ENCODE measurements around the gene OR10K2. TPM values are rescaled to one million over a fixed set of nuclear protein-coding genes. Genes with fewer than 3 reads are reported as not detected.
"Not testable (repeated sequence)": the region's sequence is repeated elsewhere in the genome, so short reads cannot be mapped to it uniquely, and the experiment has no call there.

Gene OR10K2
- total and polyA plus RNA-seq, 3 donors from 2014 or later, result not detected

GRCh38 chr1:158457246-158457645, 31.2 kb upstream of the OR10K2 start:
- no peak for DNase-seq
- no peak for TF ChIP-seq POLR2A (IDR thresholded peaks at IDR 0.05)
- no peak for TF ChIP-seq CTCF (IDR thresholded peaks at IDR 0.05)
- Histone ChIP-seq H3K27ac (no peak overlapping the region), H3K4me3 (no peak overlapping the region), H3K9me3 (no peaks in the 10 kb centered on the region), H3K4me1 (no peaks in the 10 kb centered on the region), H3K36me3 (ENCODE audit: low read depth, missing control alignments) (no peaks in the 10 kb centered on the region), H3K27me3 (no peaks in the 10 kb centered on the region)
- intact Hi-C loops (cut with DNase I; ENCODE audit: low total_unique reads), result no loop called here

GRCh38 chr1:158454537-158454936, 28.5 kb upstream of the OR10K2 start:
- Histone ChIP-seq H3K36me3 (ENCODE audit: low read depth, missing control alignments) (no peaks in the 10 kb centered on the region), H3K27ac (no peak overlapping the region), H3K4me3 (no peak overlapping the region), H3K9me3 (no peaks in the 10 kb centered on the region), H3K27me3 (no peaks in the 10 kb centered on the region), H3K4me1 (no peaks in the 10 kb centered on the region)
- intact Hi-C loops (cut with DNase I; ENCODE audit: low total_unique reads), result no loop called here
- no peak for DNase-seq
- no peak for TF ChIP-seq POLR2A (IDR thresholded peaks at IDR 0.05)
- TF ChIP-seq CTCF (IDR thresholded peaks at IDR 0.05), result no peak
- WGBS, 2 donors, result 63 to 64% methylated on average over 1 of the region's 1 CpG

- intact Hi-C loops (cut with DNase I; ENCODE audit: low total_unique reads), result no loop called here
- DNase-seq, result no peak
- no peaks in the 10 kb centered on the region for H3K36me3 ChIP-seq (ENCODE audit: low read depth, missing control alignments)
- no peaks in the 10 kb centered on the region for H3K9me3 ChIP-seq
- H3K4me3 ChIP-seq, result no peak overlapping the region
- 90 to 91% methylated on average over 4 of the region's 4 CpGs for WGBS, 2 donors
- H3K27me3 ChIP-seq, result no peaks in the 10 kb centered on the region
- H3K4me1 ChIP-seq, result peaks cover 5% of the 10 kb centered on the region
- TF ChIP-seq CTCF (IDR thresholded peaks at IDR 0.05), result no peak
- H3K27ac ChIP-seq, result no peak overlapping the region
These were observed 19.3 kb upstream of the OR10K2 start for GRCh38 chr1:158445376-158445775.

GRCh38 chr1:158434741-158435140, 8.7 kb upstream of the OR10K2 start:
- no peaks in the 10 kb centered on the region for H3K36me3 ChIP-seq (ENCODE audit: low read depth, missing control alignments)
- H3K27ac ChIP-seq, result no peak overlapping the region
- intact Hi-C loops (cut with DNase I; ENCODE audit: low total_unique reads), result no loop called here
- no peaks in the 10 kb centered on the region for H3K27me3 ChIP-seq
- no peak for TF ChIP-seq POLR2A (IDR thresholded peaks at IDR 0.05)
- no peak overlapping the region for H3K4me3 ChIP-seq
- DNase-seq, result no peak
- no peaks in the 10 kb centered on the region for H3K9me3 ChIP-seq
- H3K4me1 ChIP-seq, result no peaks in the 10 kb centered on the region
- WGBS, 2 donors, result 63 to 64% methylated on average over 3 of the region's 3 CpGs

GRCh38 chr1:158430163-158430562, 4.1 kb upstream of the OR10K2 start:
- H3K27me3 ChIP-seq; H3K27ac ChIP-seq; intact Hi-C loops (cut with DNase I; ENCODE audit: low total_unique reads); H3K4me3 ChIP-seq; DNase-seq; H3K4me1 ChIP-seq; H3K9me3 ChIP-seq; H3K36me3 ChIP-seq (ENCODE audit: low read depth, missing control alignments): not testable (repeated sequence)
- WGBS, 2 donors, result 64 to 69% methylated on average over 3 of the region's 3 CpGs

- TF ChIP-seq POLR2A (IDR thresholded peaks at IDR 0.05), result no peak
- TF ChIP-seq CTCF (IDR thresholded peaks at IDR 0.05), result no peak
- intact Hi-C loops (cut with DNase I; ENCODE audit: low total_unique reads), result no loop called here
- Histone ChIP-seq H3K4me3 (no peak overlapping the region), H3K27ac (no peak overlapping the region), H3K9me3 (no peaks in the 10 kb centered on the region), H3K4me1 (no peaks in the 10 kb centered on the region), H3K27me3 (no peaks in the 10 kb centered on the region), H3K36me3 (ENCODE audit: low read depth, missing control alignments) (no peaks in the 10 kb centered on the region)
- no peak for DNase-seq
These were observed 1.0 kb downstream of the OR10K2 start for GRCh38 chr1:158425027-158425426.
